ENCODE results near the gene CIRBP. TPM values are rescaled to one million over a fixed set of nuclear protein-coding genes. Genes with fewer than 3 reads are reported as not detected.

Gene CIRBP
- total RNA-seq, 1 experiment from 2014 or later, result 263 TPM

- no peak overlapping the region for H4K5ac ChIP-seq (ENCODE audit: insufficient read length, low read depth, low read length)
- H3K4ac ChIP-seq (ENCODE audit: low read depth, low read length), result no peak overlapping the region
- H3K18ac ChIP-seq (ENCODE audit: insufficient read length, low read depth, low read length), result no peak overlapping the region
- peaks cover 31% of the 10 kb centered on the region for H3K27me3 Mint-ChIP-seq (ENCODE audit: low read depth)
- no peak overlapping the region for H3K9ac ChIP-seq (ENCODE audit: extremely low read depth, insufficient read length, low read length)
- no peaks in the 10 kb centered on the region for H3K4me1 ChIP-seq (ENCODE audit: insufficient read depth, low read length)
- no peak overlapping the region for H4K91ac ChIP-seq (ENCODE audit: insufficient read length, low read depth, low read length)
- no peak overlapping the region for H2AFZ ChIP-seq (ENCODE audit: low read length)
- DNase-seq, result peak; percentile 78
- no peak overlapping the region; a peak in 1 of 7 replicates for H3K27ac Mint-ChIP-seq
- H3K36me3 Mint-ChIP-seq (ENCODE audit: insufficient read depth in 1 of 3, low read depth in 3 of 3), result no peaks in the 10 kb centered on the region
- H3K27ac ChIP-seq (ENCODE audit: insufficient read length, low read depth, low read length), result no peak overlapping the region
- H3K27me3 ChIP-seq (ENCODE audit: insufficient read depth, low read length), result no peaks in the 10 kb centered on the region
- no peak overlapping the region for H3K23ac ChIP-seq (ENCODE audit: insufficient read length, low read depth, low read length)
- peak; percentile 77 for TF ChIP-seq CTCF (conservative IDR thresholded peaks at IDR 0.05)
- H2BK12ac ChIP-seq (ENCODE audit: insufficient read length, low read depth, low read length), result no peak overlapping the region
- H4K8ac ChIP-seq (replicated peaks; ENCODE audit: insufficient read length, low read depth, low read length), result no peak overlapping the region
- H3K4me3 Mint-ChIP-seq, result no peak overlapping the region
- H3K4me1 Mint-ChIP-seq, result peaks cover 0 to 5% of the 10 kb centered on the region in 2 experiments; a peak in 1 of 4 replicates
- peak overlapping the region; percentile 14 for H3K4me2 ChIP-seq (ENCODE audit: insufficient read depth, insufficient read length, low read length)
- no peak overlapping the region for H2BK120ac ChIP-seq (ENCODE audit: low read depth, low read length, poor library complexity, severe bottlenecking)
- H2BK20ac ChIP-seq (ENCODE audit: low read depth, low read length, poor library complexity, severe bottlenecking), result no peak overlapping the region
- H2AK5ac ChIP-seq (ENCODE audit: insufficient read length, low read length), result no peak overlapping the region
- no CpG with 5 or more reads among the region's 58 CpGs for WGBS (ENCODE audit: extremely low coverage, insufficient read length, low lambda C conversion rate)
- H2BK5ac ChIP-seq (ENCODE audit: insufficient read length, low read length), result no peak overlapping the region
- H2BK15ac ChIP-seq (ENCODE audit: low read depth, low read length), result no peak overlapping the region
- peaks cover 5% of the 10 kb centered on the region for H3K23me2 ChIP-seq (ENCODE audit: insufficient read length, low read depth, low read length, poor library complexity, severe bottlenecking)
- no peak overlapping the region for H3T11ph ChIP-seq (ENCODE audit: low read length)
- H3K14ac ChIP-seq (ENCODE audit: insufficient read depth, low read length), result no peak overlapping the region
- H3K9me3 ChIP-seq (ENCODE audit: control insufficient read depth, low read depth, low read length), result no peaks in the 10 kb centered on the region
- no peaks in the 10 kb centered on the region for H3K79me2 ChIP-seq (ENCODE audit: insufficient read depth, low read length)
- H4K20me1 ChIP-seq (ENCODE audit: control insufficient read depth, insufficient read depth, insufficient read length), result no peaks in the 10 kb centered on the region
- no peaks in the 10 kb centered on the region; a peak in 1 of 5 replicates for H3K9me3 Mint-ChIP-seq
- no peak overlapping the region for H3K56ac ChIP-seq (ENCODE audit: insufficient read length, low read depth, low read length)
- no peaks in the 10 kb centered on the region for H3K79me1 ChIP-seq (ENCODE audit: insufficient read depth, low read depth, low read length, poor library complexity, severe bottlenecking)
These were observed 46.5 kb downstream of the CIRBP start for GRCh38 chr19:1315470-1316166.
